ENCODE measurements around the gene PRTG.
"Not testable (repeated sequence)": the region's sequence is repeated elsewhere in the genome, so short reads cannot be mapped to it uniquely, and the experiment has no call there.

Gene PRTG

DNA sequence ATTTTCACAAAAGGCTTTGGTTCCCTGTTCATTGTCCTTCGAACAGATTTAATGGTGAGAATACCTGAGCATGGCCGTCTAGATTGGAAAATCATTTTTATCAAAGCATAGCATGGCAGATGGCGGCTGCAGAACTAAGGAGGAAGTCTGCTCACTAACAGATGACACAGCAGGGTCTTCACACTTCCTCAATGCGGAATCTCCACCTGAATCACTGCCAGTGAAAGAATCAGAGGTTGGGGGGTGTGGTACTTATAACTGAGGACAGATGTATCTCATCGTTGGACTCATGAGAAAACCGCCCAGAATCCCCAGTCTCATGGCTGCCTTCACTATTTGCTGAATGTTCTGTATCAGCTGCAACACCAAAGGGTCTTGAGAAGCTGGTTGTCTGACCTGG is 123.2 kb downstream of the PRTG start:
- TF ChIP-seq, protein P1, sequence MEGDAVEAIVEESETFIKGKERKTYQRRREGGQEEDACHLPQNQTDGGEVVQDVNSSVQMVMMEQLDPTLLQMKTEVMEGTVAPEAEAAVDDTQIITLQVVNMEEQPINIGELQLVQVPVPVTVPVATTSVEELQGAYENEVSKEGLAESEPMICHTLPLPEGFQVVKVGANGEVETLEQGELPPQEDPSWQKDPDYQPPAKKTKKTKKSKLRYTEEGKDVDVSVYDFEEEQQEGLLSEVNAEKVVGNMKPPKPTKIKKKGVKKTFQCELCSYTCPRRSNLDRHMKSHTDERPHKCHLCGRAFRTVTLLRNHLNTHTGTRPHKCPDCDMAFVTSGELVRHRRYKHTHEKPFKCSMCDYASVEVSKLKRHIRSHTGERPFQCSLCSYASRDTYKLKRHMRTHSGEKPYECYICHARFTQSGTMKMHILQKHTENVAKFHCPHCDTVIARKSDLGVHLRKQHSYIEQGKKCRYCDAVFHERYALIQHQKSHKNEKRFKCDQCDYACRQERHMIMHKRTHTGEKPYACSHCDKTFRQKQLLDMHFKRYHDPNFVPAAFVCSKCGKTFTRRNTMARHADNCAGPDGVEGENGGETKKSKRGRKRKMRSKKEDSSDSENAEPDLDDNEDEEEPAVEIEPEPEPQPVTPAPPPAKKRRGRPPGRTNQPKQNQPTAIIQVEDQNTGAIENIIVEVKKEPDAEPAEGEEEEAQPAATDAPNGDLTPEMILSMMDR (IDR thresholded peaks at IDR 0.05), result no peak
- H3K27ac ChIP-seq, result no peak overlapping the region
- H3K4me3 ChIP-seq, result no peak overlapping the region
- DNase-seq (ENCODE audit: low spot score), result no peak

DNA sequence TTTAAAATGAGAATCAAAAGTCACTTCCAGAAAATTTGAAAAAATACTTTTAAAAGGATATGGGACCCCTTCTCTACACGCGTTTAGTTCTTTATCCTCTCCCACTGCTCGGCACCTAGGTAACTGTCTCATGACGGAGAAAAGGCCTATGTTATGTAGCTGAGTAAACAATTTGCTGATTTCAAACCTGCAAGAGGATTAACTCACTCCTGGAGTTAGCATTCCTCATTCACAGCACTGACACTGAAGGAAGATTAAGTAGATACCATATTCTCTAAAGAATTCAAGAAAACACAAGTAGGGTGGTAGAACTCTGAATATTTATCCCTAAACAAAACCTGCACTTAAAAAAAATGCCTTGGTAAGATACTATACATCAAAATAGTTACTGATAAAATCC is 124.6 kb downstream of the PRTG start:
- TF ChIP-seq, protein P1 (IDR thresholded peaks at IDR 0.05), result no peak
- no peak overlapping the region for H3K4me3 ChIP-seq
- DNase-seq (ENCODE audit: low spot score), result no peak
- no peak overlapping the region for H3K27ac ChIP-seq

DNA sequence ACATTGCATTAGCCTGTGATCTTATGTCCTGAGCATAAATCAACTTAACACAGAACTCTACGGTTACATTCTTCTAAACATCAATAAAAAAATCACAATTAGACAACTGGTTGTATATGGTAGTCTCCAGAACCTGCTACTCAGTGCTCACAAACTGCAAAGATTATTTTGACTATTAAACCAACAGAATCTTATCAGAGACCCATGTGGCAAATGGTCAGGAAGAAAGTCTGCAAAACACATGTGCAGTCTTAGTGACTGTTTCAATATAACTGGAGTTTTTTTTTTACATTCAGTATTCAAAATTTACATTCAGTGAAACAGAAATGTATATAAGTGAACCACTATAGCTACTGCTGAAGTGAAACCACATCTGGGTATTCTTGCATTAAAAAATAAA is 127.5 kb downstream of the PRTG start:
- no peak overlapping the region for H3K27ac ChIP-seq
- H3K4me3 ChIP-seq, result no peak overlapping the region
- TF ChIP-seq, protein P1 (IDR thresholded peaks at IDR 0.05), result no peak
- no peak for DNase-seq (ENCODE audit: low spot score)

DNA sequence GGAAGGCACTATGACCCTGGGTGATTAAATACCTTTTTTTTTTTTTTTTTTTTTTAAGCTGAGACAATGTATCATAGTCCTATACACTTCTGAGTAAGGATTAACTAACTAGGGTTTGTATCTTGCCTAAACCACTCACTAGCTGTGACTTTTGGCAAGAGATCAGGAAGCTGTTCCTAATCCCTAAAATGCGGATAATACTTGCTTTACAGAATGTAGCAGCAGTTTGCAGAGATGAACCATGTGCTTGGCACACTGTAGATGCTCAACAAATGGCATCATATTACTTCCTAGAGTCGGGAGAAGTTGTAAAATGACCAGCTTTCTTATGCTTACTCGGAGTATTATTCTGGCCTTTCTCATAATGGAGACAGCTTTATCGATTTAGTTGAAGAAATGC is 129.2 kb downstream of the PRTG start:
- H3K4me3 ChIP-seq, result no peak overlapping the region
- no peak for DNase-seq (ENCODE audit: low spot score)
- TF ChIP-seq, protein P1 (IDR thresholded peaks at IDR 0.05), result no peak
- H3K27ac ChIP-seq, result no peak overlapping the region

DNA sequence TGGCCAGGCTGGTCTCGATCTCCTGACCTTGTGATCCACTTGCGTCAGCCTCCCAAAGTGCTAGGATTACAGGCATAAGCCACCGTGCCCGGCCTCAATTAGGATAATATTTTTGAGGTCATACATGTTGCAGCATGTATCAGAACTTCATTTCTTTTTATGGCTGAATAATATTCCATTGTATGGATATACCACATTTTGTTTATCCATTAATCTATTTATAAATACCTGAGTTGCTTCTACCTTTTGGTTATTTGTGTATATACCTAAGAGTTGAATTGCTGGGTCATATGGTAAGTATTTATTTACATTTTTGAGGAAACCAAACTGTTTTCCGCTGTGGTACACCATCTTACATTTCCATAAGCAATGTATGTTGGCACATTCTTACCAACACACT is 136.7 kb downstream of the PRTG start:
- Histone ChIP-seq H3K4me3 (no peak overlapping the region), H3K27ac (no peak overlapping the region)
- TF ChIP-seq, protein P1 (IDR thresholded peaks at IDR 0.05), result no peak
- DNase-seq (ENCODE audit: low spot score), result no peak

DNA sequence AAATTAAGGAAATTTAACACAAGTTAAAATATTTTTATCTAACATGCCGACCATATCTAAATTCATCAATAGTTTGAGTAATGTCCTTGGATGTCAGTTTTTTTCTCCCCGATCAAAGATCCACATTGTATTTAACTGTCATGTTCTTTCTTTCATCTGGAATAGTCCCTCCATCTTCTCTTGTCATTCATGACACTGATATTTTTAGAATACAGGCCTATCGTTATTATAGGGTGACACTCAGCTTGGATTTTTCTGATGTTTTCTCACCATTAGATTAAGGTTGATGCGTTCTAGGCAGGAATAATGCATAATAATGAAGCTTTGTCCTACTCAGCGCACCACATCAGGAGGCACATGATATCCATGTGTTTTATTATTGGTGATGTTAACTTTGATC is 141.6 kb downstream of the PRTG start:
- DNase-seq (ENCODE audit: low spot score), result no peak
- no peak overlapping the region for H3K4me3 ChIP-seq
- TF ChIP-seq, protein P1 (IDR thresholded peaks at IDR 0.05), result no peak
- no peak overlapping the region for H3K27ac ChIP-seq

DNA sequence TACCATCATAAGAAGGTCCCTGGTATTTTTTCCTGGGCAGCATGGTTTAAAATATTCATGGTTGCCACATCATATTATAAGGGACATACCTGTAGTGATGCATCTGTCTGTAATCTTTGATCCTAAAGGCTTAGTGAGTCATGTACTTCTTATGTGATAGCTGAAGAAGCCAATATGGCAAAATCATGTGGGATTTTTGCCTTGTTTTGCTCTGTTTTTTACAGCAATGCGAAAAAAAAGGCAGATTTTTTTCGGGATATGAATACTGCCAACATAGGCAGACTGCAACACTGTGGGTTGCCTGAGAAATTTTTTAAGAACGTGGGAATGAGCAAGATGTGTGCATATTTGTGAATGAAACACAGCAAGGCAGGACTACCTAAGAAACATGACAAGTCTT is 143.5 kb downstream of the PRTG start:
- Histone ChIP-seq H3K27ac (no peak overlapping the region), H3K4me3 (no peak overlapping the region)
- TF ChIP-seq, protein P1 (IDR thresholded peaks at IDR 0.05), result no peak
- DNase-seq (ENCODE audit: low spot score), result no peak

DNA sequence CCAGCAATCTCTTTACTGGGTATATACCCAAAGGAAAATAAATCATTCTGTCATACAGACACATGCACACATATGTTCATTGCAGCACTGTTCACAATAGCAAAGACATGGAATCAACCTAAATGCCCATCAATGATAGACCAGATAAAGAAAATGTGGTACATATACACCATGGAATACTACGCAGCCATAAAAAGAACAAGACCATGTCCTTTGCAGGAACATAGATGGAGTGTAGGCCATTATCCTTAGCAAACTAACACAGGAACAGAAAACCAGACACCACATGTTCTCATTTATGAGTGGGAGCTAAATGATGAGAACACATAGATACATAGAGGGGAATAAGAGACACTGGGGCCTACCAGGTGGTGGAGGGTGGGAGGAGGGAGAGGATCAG is 149.9 kb downstream of the PRTG start:
- not testable (repeated sequence) for DNase-seq (ENCODE audit: low spot score); H3K27ac ChIP-seq; H3K4me3 ChIP-seq

Measured in coronary artery (tissue), 2 donors.